ENCODE results near the gene CATSPER3.

GRCh38 chr5:135039271-135040033 lies 71.7 kb downstream of the CATSPER3 start:
- TF ChIP-seq L3MBTL2 (conservative IDR thresholded peaks at IDR 0.05): no peak
- no peak for TF ChIP-seq SUZ12 (IDR thresholded peaks at IDR 0.05)
- TF ChIP-seq ELF4 (IDR thresholded peaks at IDR 0.05): no peak
- TF ChIP-seq FOXM1 (IDR thresholded peaks at IDR 0.05; ENCODE audit: borderline replicate concordance): no peak
- TF ChIP-seq CTBP1 (IDR thresholded peaks at IDR 0.05; ENCODE audit: borderline replicate concordance): no peak

Data from HEK293T (cell line).